K562 (cell line): Measurements from ENCODE around the gene DLK2. TPM values are rescaled to one million over a fixed set of nuclear protein-coding genes. Genes with fewer than 3 reads are reported as not detected.

Source experiments
- CBFB ChIP-seq: sonication (generic); formaldehyde crosslinking; IDR thresholded peaks from 2 replicates; pipeline ENCODE4 v1.4.0; 2020; ENCODE audit warnings: mild to moderate bottlenecking, missing genetic modification reagents
- CC2D1A ChIP-seq: fragments of 450-650 bp; IDR thresholded peaks from 2 replicates; pipeline ENCODE4 v1.6.1; 2017; ENCODE audit warnings: mild to moderate bottlenecking
- NCOA1 ChIP-seq: fragments of 450-650 bp; IDR thresholded peaks from 2 replicates; pipeline ENCODE4 v1.6.1; 2016; ENCODE audit warnings: low read depth
- NR4A1 ChIP-seq, 2 experiments: fragments of 250-450 bp in 1 of 2; fragments of 450-650 bp in 1 of 2; sonication (Bioruptor Pico) in 1 of 2; IDR thresholded peaks; 2 replicates each; pipeline versions ENCODE4 v1.4.0 to v1.6.1; 2016 to 2020; ENCODE audit warnings: mild to moderate bottlenecking in 2 of 2, missing compliant biosample characterization in 1 of 2, missing genetic modification characterization in 1 of 2, moderate library complexity in 1 of 2
- SAP30 ChIP-seq: fragments of 200-600 bp; sonication (generic); IDR thresholded peaks from 2 replicates; pipeline ENCODE4 v1.6.1; 2012; ENCODE audit warnings: borderline replicate concordance, low read depth, mild to moderate bottlenecking, moderate library complexity, low read length, control low read depth, inconsistent platforms; ENCODE audit not compliant: insufficient read depth, poor library complexity, severe bottlenecking
- TAF15 ChIP-seq: fragments of 200-400 bp; formaldehyde crosslinking; IDR thresholded peaks from 2 replicates; pipeline ENCODE4 v1.6.1; 2017; ENCODE audit warnings: mild to moderate bottlenecking, low read depth, low read length, moderate library complexity
- TSC22D4 ChIP-seq: fragments of 450-650 bp; IDR thresholded peaks from 2 replicates; pipeline ENCODE4 v1.6.1; 2016; ENCODE audit warnings: missing genetic modification characterization, missing biosample characterization, control low read depth
- XRCC5 ChIP-seq: fragments of 200-400 bp; formaldehyde crosslinking; IDR thresholded peaks from 2 replicates; pipeline ENCODE4 v1.6.1; 2017; ENCODE audit warnings: low read depth, mild to moderate bottlenecking, low read length
- polyA plus RNA-seq, 8 experiments: library from polyadenylated mRNA; depleted of rRNA in 4 of 8; stranded (reverse) in 5 of 8; unstranded in 3 of 8; fragments of >200 nt; fragmentation: Nextera tagmentation in 2 of 8; fragmentation: Illumina TruSeq in 1 of 8; extraction: Ambion mirVana in 2 of 8; extraction: Trizol in 1 of 8; gene quantifications; 2 replicates each; pipeline versions ENCODE4 v1.2.1 to v1.2.3, GENCODE V29; 2011 to 2014; ENCODE audit warnings: inconsistent platforms in 1 of 8, missing spikeins in 1 of 8
- total RNA-seq, 7 experiments: library from RNA; depleted of rRNA in 6 of 7; stranded (reverse); fragments of >200 nt in 6 of 7; fragmentation: Illumina TruSeq in 2 of 7; extraction: Trizol in 2 of 7; gene quantifications; 2 replicates each; pipeline versions ENCODE4 v1.2.1 to v1.2.3, GENCODE V29; 2011 to 2021; ENCODE audit warnings: low replicate concordance in 1 of 7
- TF ChIP-seq, protein P1 (sequence below): fragments of 450-650 bp; IDR thresholded peaks from 2 replicates; pipeline ENCODE4 v1.6.1; 2016; ENCODE audit warnings: mild to moderate bottlenecking, moderate library complexity
- TF ChIP-seq, protein P2 (sequence below): fragments of 250-450 bp; sonication (Bioruptor Pico); IDR thresholded peaks from 2 replicates; pipeline ENCODE4 v1.8.0; 2022; ENCODE audit warnings: moderate library complexity, mild to moderate bottlenecking, inconsistent platforms
- TF ChIP-seq, protein P3 (sequence below): fragments of 450-650 bp; formaldehyde crosslinking; IDR thresholded peaks from 2 replicates; pipeline ENCODE4 v1.4.0; 2020; ENCODE audit warnings: mild to moderate bottlenecking, moderate library complexity

Gene DLK2
- total and polyA plus RNA-seq, 9 of the 15 experiments (the other 6 are each of a cell fraction or from before 2014, with no cell fraction given): 0.11 to 0.53 (median 0.29) TPM; not detected in 3

DNA sequence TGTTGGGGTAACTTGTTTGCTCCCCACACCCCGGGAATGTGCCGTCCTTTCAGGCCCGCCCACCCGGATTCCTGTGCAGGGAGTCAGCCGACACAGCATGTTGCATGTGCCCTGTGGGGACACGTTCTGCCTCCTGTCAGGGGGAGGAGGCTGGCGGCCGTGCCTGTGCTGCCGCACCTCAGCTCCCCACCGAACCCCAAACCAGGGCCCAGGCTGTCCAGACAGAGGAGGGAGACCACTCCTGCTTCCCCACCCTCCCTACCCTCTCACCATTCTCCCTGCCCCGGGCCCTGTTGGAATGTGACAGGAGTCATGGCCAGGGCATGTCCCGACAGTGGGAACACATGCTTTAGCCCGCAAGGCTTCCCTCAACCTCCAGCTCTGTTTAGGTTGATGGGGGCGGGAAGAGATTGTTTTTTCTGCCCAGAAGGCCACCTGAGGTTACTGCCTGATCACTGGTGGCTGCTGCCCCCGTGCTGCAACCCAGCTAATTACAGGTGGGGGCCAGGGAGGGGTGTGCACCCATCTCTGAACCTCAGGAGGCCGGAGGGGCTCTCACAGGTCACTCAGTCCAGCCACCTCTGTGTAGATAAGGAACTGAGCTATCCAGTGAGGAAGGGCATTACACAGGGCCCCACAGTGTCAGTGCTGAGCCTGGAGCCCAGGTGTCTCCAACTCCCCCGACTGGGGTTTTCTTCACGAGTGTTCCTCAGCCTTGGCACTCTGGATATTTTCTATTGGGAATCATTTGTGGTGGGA lies 41.2 kb upstream of the DLK2 start (continued):
- TF ChIP-seq, protein P1, sequence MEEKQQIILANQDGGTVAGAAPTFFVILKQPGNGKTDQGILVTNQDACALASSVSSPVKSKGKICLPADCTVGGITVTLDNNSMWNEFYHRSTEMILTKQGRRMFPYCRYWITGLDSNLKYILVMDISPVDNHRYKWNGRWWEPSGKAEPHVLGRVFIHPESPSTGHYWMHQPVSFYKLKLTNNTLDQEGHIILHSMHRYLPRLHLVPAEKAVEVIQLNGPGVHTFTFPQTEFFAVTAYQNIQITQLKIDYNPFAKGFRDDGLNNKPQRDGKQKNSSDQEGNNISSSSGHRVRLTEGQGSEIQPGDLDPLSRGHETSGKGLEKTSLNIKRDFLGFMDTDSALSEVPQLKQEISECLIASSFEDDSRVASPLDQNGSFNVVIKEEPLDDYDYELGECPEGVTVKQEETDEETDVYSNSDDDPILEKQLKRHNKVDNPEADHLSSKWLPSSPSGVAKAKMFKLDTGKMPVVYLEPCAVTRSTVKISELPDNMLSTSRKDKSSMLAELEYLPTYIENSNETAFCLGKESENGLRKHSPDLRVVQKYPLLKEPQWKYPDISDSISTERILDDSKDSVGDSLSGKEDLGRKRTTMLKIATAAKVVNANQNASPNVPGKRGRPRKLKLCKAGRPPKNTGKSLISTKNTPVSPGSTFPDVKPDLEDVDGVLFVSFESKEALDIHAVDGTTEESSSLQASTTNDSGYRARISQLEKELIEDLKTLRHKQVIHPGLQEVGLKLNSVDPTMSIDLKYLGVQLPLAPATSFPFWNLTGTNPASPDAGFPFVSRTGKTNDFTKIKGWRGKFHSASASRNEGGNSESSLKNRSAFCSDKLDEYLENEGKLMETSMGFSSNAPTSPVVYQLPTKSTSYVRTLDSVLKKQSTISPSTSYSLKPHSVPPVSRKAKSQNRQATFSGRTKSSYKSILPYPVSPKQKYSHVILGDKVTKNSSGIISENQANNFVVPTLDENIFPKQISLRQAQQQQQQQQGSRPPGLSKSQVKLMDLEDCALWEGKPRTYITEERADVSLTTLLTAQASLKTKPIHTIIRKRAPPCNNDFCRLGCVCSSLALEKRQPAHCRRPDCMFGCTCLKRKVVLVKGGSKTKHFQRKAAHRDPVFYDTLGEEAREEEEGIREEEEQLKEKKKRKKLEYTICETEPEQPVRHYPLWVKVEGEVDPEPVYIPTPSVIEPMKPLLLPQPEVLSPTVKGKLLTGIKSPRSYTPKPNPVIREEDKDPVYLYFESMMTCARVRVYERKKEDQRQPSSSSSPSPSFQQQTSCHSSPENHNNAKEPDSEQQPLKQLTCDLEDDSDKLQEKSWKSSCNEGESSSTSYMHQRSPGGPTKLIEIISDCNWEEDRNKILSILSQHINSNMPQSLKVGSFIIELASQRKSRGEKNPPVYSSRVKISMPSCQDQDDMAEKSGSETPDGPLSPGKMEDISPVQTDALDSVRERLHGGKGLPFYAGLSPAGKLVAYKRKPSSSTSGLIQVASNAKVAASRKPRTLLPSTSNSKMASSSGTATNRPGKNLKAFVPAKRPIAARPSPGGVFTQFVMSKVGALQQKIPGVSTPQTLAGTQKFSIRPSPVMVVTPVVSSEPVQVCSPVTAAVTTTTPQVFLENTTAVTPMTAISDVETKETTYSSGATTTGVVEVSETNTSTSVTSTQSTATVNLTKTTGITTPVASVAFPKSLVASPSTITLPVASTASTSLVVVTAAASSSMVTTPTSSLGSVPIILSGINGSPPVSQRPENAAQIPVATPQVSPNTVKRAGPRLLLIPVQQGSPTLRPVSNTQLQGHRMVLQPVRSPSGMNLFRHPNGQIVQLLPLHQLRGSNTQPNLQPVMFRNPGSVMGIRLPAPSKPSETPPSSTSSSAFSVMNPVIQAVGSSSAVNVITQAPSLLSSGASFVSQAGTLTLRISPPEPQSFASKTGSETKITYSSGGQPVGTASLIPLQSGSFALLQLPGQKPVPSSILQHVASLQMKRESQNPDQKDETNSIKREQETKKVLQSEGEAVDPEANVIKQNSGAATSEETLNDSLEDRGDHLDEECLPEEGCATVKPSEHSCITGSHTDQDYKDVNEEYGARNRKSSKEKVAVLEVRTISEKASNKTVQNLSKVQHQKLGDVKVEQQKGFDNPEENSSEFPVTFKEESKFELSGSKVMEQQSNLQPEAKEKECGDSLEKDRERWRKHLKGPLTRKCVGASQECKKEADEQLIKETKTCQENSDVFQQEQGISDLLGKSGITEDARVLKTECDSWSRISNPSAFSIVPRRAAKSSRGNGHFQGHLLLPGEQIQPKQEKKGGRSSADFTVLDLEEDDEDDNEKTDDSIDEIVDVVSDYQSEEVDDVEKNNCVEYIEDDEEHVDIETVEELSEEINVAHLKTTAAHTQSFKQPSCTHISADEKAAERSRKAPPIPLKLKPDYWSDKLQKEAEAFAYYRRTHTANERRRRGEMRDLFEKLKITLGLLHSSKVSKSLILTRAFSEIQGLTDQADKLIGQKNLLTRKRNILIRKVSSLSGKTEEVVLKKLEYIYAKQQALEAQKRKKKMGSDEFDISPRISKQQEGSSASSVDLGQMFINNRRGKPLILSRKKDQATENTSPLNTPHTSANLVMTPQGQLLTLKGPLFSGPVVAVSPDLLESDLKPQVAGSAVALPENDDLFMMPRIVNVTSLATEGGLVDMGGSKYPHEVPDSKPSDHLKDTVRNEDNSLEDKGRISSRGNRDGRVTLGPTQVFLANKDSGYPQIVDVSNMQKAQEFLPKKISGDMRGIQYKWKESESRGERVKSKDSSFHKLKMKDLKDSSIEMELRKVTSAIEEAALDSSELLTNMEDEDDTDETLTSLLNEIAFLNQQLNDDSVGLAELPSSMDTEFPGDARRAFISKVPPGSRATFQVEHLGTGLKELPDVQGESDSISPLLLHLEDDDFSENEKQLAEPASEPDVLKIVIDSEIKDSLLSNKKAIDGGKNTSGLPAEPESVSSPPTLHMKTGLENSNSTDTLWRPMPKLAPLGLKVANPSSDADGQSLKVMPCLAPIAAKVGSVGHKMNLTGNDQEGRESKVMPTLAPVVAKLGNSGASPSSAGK: no peak
- TF ChIP-seq, protein P2, sequence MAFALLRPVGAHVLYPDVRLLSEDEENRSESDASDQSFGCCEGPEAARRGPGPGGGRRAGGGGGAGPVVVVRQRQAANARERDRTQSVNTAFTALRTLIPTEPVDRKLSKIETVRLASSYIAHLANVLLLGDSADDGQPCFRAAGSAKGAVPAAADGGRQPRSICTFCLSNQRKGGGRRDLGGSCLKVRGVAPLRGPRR (CRISPR knock-in tag): no peak
- TF ChIP-seq CC2D1A (peak; percentile 57; the same call in 1 of the 2 replicates), SAP30 (no peak), NCOA1 (no peak), TAF15 (no peak), NR4A1 (CRISPR knock-in tag; IDR thresholded peaks at IDR 0.05) (no peak), NR4A1 (tag; IDR thresholded peaks at IDR 0.05) (no peak), CBFB (CRISPR knock-in tag) (no peak), XRCC5 (0 out of 2 replicates have a peak, but pooled peaks have one; percentile 25), TSC22D4 (tag) (no peak)
- TF ChIP-seq, protein P3, sequence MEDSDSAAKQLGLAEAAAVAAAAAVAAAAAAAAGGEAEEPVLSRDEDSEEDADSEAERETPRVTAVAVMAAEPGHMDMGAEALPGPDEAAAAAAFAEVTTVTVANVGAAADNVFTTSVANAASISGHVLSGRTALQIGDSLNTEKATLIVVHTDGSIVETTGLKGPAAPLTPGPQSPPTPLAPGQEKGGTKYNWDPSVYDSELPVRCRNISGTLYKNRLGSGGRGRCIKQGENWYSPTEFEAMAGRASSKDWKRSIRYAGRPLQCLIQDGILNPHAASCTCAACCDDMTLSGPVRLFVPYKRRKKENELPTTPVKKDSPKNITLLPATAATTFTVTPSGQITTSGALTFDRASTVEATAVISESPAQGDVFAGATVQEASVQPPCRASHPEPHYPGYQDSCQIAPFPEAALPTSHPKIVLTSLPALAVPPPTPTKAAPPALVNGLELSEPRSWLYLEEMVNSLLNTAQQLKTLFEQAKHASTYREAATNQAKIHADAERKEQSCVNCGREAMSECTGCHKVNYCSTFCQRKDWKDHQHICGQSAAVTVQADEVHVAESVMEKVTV (CRISPR knock-in tag): peak; percentile 73
